GM21737 (cell line): ENCODE data around the gene SLC26A1.
"Not testable (repeated sequence)": the region's sequence is repeated elsewhere in the genome, so short reads cannot be mapped to it uniquely, and the experiment has no call there.

Source experiments
- ATAC-seq: cut with Tn5 transposase; IDR thresholded peaks from one replicate; pipeline ENCODE4 v1.9.1; 2021; ENCODE audit warnings: mild to moderate bottlenecking, moderate library complexity; ENCODE audit not compliant: unreplicated experiment

Gene SLC26A1

DNA sequence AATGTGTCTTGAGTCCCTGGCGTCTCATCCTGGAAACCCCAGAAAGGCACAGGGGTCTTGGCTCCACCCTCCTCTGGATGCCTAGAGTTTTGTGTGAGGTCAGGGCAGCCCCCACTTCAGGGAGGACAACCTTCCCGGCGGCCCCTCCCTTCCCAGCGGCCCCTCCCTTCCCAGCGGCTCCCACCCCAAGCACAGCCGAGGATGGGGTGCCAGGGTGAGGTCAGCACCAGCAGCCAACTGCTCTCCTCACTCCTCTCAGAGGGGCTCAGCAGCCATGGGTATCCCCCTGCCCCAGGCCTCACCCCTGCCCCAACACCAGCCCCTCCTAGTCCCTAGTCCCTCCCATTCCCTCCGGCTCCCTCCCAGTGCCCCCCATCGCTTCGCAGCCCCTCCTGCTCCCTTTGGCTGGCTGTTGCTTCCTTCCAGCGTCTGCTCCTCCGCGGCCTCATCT lies 37.2 kb downstream of the SLC26A1 start:
- ATAC-seq: no peak

DNA sequence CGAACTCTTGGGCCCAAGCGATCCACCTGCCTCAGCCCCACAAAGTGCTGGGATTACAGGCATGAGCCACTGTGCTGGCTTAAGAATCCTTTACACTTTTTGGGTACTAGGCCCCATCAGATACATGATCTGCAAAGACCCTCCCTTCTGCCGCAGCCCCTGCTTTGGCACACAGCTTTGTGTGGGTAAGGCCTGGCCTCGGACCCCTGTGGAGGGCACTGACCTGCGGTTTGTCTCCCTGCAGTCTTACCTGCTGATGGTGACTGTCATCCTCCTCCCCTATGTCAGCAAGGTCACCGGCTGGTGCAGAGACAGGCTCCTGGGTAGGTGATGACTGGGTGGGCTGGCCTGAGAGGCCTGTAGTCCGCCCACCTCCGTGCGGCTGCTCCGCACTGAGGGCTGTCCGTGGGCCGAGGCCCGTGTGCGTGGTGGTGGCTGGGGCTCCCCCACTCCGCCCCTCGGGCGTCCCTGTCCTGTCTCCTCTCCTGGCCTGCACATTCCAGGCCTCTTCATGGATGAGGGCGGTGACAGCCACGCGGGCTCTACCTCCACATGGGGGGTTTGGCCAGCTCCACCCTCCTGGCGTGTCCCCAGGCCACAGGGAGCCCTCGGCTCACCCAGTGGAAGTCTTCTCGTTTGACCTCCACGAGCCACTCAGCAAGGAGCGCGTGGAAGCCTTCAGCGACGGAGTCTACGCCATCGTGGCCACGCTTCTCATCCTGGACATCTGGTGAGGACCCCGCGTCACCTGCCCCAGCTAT lies 37.9 kb downstream of the SLC26A1 start:
- no peak for ATAC-seq

DNA sequence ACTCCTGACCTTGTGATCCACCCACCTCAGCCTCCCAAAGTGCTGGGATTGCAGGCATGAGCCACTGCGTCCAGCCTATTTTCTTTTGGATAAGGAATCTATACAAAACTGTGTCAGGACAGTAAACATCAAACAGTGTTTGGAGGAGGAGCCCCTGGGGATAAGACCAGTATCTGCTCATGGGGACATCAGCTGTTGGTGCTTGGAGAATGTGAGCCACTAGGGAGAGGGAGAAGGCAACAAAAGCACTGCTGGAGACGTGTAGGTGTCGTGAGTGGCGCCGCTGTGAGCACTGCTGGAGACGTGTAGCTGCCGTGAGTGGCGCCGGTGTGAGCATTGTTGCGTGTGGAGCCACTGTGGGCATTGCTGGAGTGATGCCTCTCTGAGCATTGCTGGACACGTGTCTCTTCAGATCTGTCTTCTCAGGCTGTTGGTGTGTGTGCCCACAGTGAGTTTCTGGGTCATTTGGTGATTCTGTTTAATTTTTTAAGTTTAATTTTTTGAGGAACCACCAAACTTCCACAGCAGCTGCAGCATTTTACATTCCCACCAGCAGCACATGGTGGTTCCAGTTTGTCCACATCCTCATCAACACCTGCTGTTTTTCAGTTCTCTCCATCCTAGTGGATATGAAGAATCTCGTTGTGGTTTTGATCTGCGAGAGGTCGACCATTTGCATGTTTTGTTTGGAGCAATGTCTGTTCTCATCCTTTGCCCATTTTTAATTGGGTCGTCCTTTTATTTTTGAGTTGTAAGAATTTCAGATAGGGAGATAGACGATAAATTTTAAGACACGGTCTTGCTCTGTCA lies 38.8 kb downstream of the SLC26A1 start:
- ATAC-seq: no peak

DNA sequence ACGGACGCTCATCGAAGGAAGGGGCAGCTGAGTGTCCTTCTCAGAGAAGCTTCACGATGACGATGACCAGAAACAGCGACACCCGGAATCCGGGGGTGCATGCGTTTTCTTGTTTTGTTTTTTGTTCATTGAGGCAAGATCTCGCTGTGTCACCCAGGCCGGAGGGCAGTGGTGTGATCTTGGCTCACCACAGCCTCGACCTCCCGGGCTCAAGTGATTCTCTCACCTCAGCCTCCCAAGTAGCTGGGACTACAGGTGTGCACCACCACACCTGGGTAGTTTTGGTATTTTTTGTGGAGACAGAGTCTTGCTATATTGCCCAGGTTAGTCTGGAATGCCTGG lies 39.7 kb downstream of the SLC26A1 start:
- ATAC-seq: no peak

DNA sequence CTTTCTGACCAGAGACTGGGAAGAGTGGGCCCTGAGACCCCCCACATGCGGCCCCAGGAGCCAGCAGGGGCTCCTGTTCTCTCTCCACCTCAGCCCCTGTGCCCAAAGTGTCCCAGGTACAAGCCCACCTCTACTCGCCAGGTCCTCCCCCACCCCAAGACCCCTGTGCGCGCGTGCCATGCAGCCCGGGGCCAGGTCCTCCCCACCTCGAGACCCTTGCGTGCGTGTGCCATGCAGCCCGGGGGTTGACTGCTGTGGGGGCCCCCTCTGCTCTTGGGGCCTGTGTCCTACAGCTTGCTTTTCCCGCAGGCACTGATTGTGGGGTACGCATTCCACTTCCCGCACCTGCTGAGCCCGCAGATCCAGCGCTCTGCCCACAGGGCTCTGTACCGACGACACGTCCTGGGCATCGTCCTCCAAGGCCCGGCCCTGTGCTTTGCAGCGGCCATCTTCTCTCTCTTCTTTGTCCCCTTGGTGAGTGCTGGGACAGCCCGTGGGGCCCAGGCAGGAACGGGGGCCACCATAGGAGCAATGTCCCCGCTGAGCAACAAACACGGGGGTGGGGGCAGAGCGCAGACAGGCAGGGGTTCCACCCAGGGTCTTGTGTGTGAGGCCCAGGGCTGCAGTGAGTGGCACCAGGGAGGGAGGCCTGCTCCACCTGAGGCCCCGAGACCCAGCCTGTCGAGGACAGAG lies 40.2 kb downstream of the SLC26A1 start:
- ATAC-seq: no peak

DNA sequence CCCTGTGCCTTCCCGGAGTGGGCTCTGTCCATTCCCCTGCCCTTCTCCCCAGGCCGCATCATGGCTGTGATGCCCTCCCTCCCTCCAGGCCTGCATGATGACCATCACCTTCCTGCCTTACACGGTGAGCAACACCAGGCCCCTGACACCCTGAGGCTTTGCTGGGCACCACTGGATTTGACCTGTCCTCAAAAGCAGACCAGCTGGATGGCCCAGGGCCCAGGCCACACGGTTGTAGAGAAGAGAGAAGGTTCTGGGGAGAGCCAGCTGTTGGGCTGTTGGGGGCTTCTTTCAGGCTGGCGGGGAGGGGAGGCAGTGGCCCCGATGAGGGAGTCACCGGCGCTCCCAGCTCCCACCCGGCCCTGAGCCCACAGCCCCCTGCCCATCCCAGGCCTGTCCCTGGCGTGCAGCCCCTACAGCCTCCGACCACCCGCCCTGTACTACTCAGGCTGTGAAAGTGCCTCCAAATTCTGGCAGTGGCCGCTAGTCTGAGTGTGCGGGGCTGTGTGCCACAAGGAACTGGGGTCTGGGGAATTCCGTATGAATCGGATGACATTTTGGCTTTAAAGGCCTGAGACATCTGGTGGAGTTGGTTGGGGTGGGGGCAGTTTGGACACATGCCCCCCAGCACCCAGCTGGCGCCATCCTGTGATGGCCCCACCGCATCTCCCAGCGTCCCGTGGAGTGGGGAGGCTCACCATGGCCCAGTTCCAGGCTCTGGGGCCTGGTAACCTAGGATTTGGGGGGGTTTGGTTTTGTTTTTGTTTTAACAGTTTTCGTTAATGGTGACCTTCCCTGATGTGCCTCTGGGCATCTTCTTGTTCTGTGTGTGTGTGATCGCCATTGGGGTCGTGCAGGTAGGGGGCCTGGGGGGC lies 41.4 kb downstream of the SLC26A1 start:
- no peak for ATAC-seq

DNA sequence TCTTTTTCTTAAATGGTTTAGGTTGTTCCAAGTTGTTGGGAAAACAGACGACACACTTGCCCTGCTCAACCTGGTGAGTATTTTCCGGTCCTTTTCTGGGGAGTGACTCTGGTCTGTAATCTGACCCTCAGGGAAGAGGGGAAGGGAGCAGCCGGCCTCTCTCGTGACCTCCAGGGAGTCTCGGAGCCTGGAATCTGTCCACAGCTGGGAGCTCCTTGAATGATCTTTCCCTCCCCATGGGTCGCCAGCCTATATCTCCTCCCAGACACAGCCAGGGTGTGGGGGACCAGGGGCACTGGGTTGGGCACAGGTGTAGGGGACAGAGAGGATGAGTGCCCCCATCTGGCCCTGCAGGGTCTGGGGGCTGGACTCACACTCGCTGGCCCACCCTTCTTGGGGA lies 42.0 kb downstream of the SLC26A1 start:
- ATAC-seq: no peak

DNA sequence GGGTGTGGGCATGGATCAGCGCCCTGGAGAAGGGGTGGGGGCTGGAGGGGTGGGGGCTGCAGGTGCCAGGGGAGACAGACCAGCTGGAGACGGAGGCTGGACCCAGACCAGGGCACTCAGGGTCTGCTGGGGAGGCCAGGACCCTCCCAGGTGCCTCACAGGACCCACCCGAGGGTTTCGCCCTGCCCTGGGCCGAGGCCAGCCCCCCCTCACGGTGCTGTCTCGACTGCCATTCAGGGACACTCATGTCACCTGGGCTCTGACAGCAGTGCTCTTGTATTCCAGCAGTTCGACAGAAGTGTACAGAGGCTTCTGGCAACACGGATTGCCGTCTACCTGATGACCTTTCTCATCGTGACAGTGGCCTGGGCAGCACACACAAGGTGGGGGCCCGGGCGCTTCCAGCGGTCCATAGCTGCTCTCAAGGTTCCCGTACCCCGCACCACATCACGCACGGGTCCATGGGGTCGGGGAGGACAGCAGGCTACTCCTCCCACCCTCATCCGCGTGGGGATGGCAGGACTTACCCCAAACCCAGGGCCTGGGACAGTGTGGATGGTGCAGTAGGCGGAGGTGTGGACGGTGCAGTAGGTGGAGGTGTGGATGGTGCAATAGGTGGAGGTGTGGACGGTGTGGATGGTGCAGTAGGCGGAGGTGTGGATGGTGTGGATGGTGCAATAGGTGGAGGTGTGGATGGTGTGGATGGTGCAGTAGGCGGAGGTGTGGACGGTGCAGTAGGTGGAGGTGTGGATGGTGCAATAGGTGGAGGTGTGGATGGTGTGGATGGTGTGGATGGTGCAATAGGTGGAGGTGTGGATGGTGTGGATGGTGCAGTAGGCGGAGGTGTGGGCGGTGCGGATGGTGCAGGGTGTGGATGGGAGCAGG lies 42.8 kb downstream of the SLC26A1 start:
- ATAC-seq: no peak

DNA sequence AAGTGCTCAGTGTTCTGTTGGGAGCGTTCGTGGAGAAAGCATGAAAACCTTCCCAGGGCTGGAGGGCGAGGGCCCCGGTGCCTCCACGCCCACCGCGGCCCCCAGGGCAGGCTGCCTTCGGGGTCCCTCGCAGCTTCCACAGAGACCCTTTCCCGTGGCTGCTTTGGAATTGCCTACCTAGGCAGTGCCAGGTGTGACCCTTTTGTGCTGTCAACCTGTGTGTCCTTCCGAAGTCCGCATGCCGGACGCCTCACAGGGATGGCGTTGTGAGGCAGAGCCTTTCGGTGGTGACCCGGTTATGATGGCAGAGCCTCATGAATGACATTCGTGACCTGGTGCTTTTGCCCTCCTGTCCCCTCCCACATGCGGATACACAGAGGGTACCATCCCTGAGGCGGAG lies 43.5 kb downstream of the SLC26A1 start:
- ATAC-seq: no peak

DNA sequence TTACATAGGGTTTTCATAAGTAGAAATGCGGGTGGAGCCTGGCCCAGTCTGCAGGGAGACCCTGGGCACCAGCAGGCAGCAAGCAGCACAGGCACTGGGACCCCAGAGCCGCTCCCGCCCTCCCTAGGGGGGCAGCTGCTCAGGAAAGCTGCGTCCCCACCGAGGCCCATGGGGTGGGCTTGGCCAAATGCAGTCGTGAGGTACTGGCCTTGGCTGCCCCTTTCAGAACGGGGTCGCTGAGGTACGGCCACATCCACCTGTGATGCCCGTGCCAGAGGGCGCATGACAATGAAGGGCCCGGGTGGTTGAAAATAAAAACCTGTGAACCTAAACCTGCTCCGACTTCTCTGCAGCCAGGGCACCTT lies 44.3 kb downstream of the SLC26A1 start:
- no peak for ATAC-seq

DNA sequence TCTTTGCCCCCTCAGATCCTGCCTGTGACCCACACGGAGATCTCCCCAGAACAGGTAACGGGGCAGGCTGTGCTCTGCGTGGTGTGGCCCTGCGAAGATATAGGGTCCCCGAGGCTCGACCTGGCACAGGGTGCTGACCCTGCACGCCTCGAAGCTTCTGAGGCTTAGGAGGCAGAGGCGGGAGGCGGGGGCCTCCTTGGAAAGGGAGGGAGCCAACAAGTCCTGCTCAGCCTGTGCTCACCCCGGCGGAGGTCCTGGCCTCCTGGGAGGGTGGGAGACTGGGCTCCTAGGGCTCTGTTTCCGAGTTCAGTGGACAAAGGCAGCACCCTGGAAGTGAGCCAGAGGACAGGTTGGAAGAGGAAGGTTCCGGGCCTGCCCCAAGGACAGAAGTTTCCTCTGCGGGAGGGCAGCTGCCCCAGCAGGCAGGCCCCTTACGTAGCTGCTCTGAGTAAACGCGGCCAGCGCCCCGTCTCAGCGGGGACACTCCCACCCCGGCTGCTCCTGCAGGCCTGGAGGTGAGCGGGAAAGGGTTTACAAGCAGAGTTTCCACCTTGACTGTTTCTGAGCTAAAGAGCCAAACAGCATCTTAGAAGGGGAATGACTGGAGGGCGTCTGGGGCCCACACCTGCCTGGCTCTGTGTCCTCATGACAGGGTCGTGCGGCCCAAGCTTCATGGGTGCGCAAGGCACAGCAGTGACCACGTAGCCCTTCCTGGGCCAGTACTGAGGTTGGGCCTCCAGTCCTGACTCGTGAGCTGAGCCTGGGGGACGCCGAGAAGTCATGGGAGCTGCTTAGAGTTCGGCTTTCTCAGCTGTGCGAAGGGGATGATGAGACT lies 44.9 kb downstream of the SLC26A1 start:
- ATAC-seq: no peak

DNA sequence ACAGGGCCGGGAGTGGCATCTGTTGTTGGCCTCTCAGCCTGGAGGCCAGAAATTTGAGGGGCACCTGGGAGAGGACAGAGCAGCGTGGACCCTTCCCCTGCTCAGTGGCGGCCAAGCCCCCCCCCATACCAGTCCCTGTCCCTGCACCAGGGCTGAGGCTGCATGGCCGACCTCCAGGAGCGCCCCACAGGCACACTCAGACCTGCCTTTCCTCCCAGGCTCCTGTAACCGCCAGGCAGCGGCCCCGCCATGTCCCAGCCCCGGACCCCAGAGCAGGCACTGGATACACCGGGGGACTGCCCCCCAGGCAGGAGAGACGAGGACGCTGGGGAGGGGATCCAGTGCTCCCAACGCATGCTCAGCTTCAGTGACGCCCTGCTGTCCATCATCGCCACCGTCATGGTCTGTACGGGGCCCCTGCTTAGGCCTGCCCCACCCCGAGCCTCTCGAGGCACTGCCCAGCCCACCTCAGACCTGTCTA lies 45.7 kb downstream of the SLC26A1 start:
- ATAC-seq: no peak

DNA sequence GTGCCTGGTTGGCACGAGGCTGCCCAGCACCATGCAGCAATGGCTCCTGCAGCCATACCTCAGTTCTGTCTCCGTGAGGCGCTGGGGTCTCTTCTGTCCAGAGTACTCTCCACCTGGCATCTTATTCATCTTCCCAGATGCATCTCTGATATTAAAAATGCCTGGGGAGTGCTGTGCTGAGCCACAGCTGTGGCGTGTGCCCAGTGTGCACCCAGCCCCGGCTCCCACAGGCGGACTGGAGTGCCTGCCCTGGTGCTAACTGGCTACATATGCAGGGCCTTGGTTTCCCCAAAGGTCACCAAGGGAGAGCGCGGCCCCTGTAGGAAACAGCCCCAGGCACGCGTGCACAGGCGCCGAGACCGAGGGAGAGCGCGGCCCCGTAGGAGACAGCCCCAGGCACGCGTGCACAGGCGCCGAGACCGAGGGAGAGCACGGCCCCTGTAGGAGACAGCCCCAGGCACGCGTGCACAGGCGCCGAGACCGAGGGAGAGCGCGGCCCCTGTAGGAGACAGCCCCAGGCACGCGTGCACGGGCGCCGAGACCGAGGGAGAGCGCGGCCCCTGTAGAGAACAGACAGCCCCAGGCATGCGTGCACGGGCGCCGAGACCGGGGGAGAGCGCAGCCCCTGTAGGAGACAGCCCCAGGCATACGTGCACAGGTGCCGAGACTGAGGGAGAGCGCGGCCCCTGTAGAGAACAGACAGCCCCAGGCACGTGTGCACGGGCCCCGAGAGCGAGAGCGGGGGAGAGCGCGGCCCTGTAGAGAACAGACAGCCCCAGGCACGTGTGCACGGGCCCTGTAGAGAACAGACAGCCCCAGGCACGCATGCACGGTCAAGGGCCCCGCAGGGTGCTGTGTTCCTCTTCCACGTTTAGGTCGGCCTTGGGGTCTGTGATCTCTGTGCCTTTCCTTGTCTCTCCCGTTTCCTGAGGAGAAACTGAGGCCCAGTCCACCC lies 46.4 kb downstream of the SLC26A1 start:
- no peak for ATAC-seq

DNA sequence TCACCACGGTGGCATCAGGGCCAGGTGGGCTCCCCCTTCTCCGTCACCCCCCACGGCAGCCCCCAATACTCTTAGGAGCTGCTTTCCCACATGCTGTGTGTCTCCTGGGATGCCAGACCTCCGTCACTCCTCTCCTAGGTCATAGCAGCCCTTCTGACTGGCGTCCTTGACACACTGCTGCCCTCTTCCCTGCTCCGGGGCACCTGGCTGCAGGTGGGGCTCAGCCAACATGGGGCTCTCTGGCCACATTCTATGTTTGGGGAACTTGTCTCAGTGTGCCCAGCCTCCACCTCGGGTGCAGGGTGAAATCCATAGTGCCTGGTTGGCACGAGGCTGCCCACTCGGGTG lies 47.1 kb downstream of the SLC26A1 start:
- ATAC-seq: no peak

DNA sequence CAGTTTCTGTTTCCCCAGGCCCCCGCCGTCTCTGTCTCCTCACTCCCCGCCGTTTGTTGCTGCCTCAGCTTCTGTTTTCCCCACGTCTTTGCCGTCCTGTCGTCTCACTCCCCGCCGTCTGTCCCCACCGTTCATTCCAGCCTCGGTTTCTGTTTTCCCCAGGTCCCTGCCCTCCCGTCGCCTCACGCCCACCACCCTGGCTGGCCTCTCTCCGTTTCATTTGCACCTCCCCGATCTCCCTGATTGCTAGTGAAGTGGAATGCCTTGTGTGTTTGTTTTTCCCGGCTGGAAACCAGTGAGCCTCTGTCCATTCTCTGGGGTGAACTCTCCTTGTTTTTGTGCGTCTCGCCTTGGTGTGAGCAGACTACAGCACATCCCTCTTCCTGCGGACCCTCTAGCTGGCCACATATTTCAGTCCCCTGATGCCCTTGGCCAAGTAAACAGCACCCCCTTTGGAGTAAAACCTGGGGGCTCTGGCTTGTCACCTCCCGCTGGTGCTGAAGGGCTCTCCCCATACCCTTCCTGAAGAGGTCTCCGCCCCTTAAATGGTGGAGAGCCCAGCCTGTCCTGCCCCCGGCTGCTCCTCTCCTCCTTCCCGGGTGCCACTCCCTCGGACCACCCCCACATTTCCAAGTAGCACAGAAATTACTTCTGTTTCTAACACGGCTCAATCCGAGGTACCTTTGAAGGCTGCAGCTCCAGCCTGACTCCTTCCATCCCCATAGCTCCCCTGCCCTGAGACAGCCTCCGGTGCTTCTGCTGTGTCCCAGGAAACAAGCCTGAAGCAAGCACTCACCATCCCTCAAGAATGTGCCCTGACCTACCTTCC lies 47.7 kb downstream of the SLC26A1 start:
- ATAC-seq: no peak

DNA sequence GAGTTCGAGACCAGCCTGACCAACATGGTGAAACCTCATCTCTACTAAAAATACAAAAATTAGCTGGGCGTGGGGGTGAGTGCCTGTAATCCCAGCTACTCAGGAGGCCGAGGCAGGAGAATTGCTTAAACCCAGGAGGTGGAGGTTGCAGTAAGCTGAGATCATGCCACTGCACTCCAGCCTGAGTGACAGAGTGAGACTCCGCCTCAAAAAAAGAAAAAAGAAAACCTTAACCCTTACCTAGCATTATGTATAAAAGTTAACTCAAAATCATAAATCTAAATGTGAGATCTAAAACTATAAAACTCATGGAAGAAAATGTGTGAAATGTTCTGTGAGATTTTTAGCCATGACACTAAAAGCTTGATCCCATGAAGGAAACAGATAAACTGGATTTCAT lies 53.7 kb downstream of the SLC26A1 start:
- not testable (repeated sequence) for ATAC-seq
